H1 (cell line): ENCODE data around the gene KIAA1755. TPM values are rescaled to one million over a fixed set of nuclear protein-coding genes. Genes with fewer than 3 reads are reported as not detected.

ENCODE experiments used
- CTCF ChIA-PET: fragments of 300-600 bp; sonication (Branson Sonifier 250); formaldehyde crosslinking; loops from one replicate; lab custom pipeline; 2021; ENCODE audit not compliant: partially characterized antibody; lab: Charles Lee
- POLR2A ChIA-PET: fragments of 300-600 bp; sonication (Branson Sonifier 250); formaldehyde crosslinking; loops from one replicate; lab custom pipeline; 2021; ENCODE audit warnings: inconsistent platforms; ENCODE audit not compliant: partially characterized antibody; lab: Charles Lee
- DNase-seq, 2 experiments: peaks; one replicate each; pipeline versions ENCODE4 v3.0.0 to v3.0.0-alpha.2; 2010 to 2022; ENCODE audit warnings: low spot score in 2 of 2, low read depth in 1 of 2, mixed read lengths in 1 of 2
- FAIRE-seq: peaks from 2 replicates; lab custom pipeline; 2011; peaks lifted over from hg19 to GRCh38; lab: Jason Lieb, UNC
- H2AFZ ChIP-seq: 2 replicates; pipeline ENCODE4 v1.8.1; 2012; ENCODE audit warnings: low read length, inconsistent platforms
- H2AK5ac ChIP-seq: 2 replicates; pipeline ENCODE4 v1.6.1; 2013; ENCODE audit warnings: low read depth, low read length
- H2BK120ac ChIP-seq: replicated peaks from 2 replicates; pipeline ENCODE3; 2013; ENCODE audit warnings: low read depth, low read length, inconsistent platforms
- H2BK12ac ChIP-seq: 2 replicates; pipeline ENCODE4 v1.6.1; 2013; ENCODE audit warnings: low read depth, low read length
- H2BK15ac ChIP-seq: 2 replicates; pipeline ENCODE4 v1.6.1; 2013; ENCODE audit warnings: low read length
- H2BK20ac ChIP-seq: 2 replicates; pipeline ENCODE4 v1.6.1; 2013; ENCODE audit warnings: low read length
- H2BK5ac ChIP-seq: 2 replicates; pipeline ENCODE4 v1.6.1; 2013; ENCODE audit warnings: low read depth, low read length
- H3K14ac ChIP-seq: 2 replicates; pipeline ENCODE4 v1.6.1; 2013; ENCODE audit warnings: inconsistent platforms; ENCODE audit not compliant: insufficient read length
- H3K18ac ChIP-seq: 2 replicates; pipeline ENCODE4 v1.6.1; 2013; ENCODE audit warnings: low read length; ENCODE audit errors: extremely low read depth
- H3K23ac ChIP-seq: 2 replicates; pipeline ENCODE4 v1.6.1; 2013; ENCODE audit warnings: inconsistent platforms; ENCODE audit not compliant: insufficient read length
- H3K23me2 ChIP-seq: 2 replicates; pipeline ENCODE4 v1.6.1; 2013; ENCODE audit warnings: low read depth, low read length
- H3K27ac ChIP-seq: 2 replicates; pipeline ENCODE4 v1.6.1; 2011; ENCODE audit warnings: low read depth, low read length, inconsistent platforms
- H3K27me3 ChIP-seq, 4 experiments: replicated peaks in 1 of 4; 1 replicate in 1 of 4; 2 replicates in 3 of 4; pipeline versions ENCODE4 v1.6.1 to v1.8.1; 2011 to 2013; ENCODE audit warnings: low read length in 3 of 4, mild to moderate bottlenecking in 3 of 4, inconsistent platforms in 2 of 4, mixed read lengths in 2 of 4, moderate library complexity in 1 of 4; ENCODE audit not compliant: control insufficient read depth in 3 of 4, insufficient read depth in 3 of 4; ENCODE audit errors: extremely low read depth in 1 of 4
- H3K36me3 ChIP-seq, 4 experiments: 2 replicates each; pipeline versions ENCODE4 v1.6.1 to v1.8.1; 2011 to 2013; ENCODE audit warnings: mild to moderate bottlenecking in 4 of 4, low read length in 3 of 4, moderate library complexity in 2 of 4, control low read depth in 1 of 4, inconsistent platforms in 1 of 4; ENCODE audit not compliant: insufficient read depth in 4 of 4, control insufficient read depth in 2 of 4
- H3K4ac ChIP-seq: replicated peaks from 2 replicates; pipeline ENCODE3; 2013; ENCODE audit warnings: low read length, low read depth, mixed read lengths, inconsistent platforms; ENCODE audit not compliant: insufficient read length
- H3K4me1 ChIP-seq, 4 experiments: replicated peaks in 1 of 4; 1 replicate in 1 of 4; 2 replicates in 3 of 4; pipeline versions ENCODE4 v1.6.1 to v1.8.1; 2011 to 2013; ENCODE audit warnings: low read length in 3 of 4, inconsistent platforms in 2 of 4, mixed read lengths in 1 of 4; ENCODE audit not compliant: insufficient read depth in 4 of 4, control insufficient read depth in 3 of 4
- H3K4me2 ChIP-seq, 2 experiments: 2 replicates each; pipeline versions ENCODE4 v1.6.1 to v1.8.1; 2011 to 2013; ENCODE audit warnings: low read depth in 2 of 2, low read length in 2 of 2, control low read depth in 1 of 2, inconsistent platforms in 1 of 2, mild to moderate bottlenecking in 1 of 2; ENCODE audit not compliant: insufficient read depth in 1 of 2
- H3K4me3 ChIP-seq, 4 experiments: fragments of 200-600, 300-600 bp in 1 of 4; sonication (generic), shearing (Covaris generic), sonication (Bioruptor Twin) in 1 of 4; 2 replicates each; pipeline versions ENCODE4 v1.5.1 to v1.8.1; 2011 to 2016; ENCODE audit warnings: low read length in 4 of 4, low read depth in 3 of 4, control low read depth in 2 of 4, inconsistent platforms in 2 of 4, mild to moderate bottlenecking in 2 of 4, mixed read lengths in 1 of 4, moderate library complexity in 1 of 4; ENCODE audit not compliant: insufficient read depth in 2 of 4; ENCODE audit errors: extremely low read depth in 1 of 4
- H3K56ac ChIP-seq: replicated peaks from 2 replicates; pipeline ENCODE3; 2013; ENCODE audit warnings: low read depth, mild to moderate bottlenecking, mixed read lengths, low read length, inconsistent platforms; ENCODE audit not compliant: insufficient read length
- H3K79me1 ChIP-seq: 2 replicates; pipeline ENCODE4 v1.6.1; 2013; ENCODE audit warnings: low read depth, low read length, control low read depth
- H3K79me2 ChIP-seq, 2 experiments: 2 replicates each; pipeline versions ENCODE4 v1.6.1 to v1.8.1; 2012 to 2013; ENCODE audit warnings: low read length in 2 of 2, mild to moderate bottlenecking in 2 of 2, inconsistent platforms in 1 of 2; ENCODE audit not compliant: insufficient read depth in 2 of 2, control insufficient read depth in 1 of 2
- H3K9ac ChIP-seq, 4 experiments: replicated peaks in 1 of 4; 1 replicate in 1 of 4; 2 replicates in 3 of 4; pipeline versions ENCODE4 v1.6.1 to v1.8.1; 2011 to 2013; ENCODE audit warnings: low read depth in 3 of 4, low read length in 3 of 4, control low read depth in 2 of 4, mild to moderate bottlenecking in 2 of 4, moderate library complexity in 2 of 4, inconsistent platforms in 1 of 4; ENCODE audit errors: extremely low read depth in 1 of 4
- H3K9me3 ChIP-seq, 2 experiments: 2 replicates each; pipeline versions ENCODE4 v1.6.1 to v1.8.1; 2012 to 2013; ENCODE audit warnings: mild to moderate bottlenecking in 2 of 2, moderate library complexity in 2 of 2, control low read depth in 1 of 2, inconsistent platforms in 1 of 2, low read depth in 1 of 2, low read length in 1 of 2, mixed read lengths in 1 of 2; ENCODE audit not compliant: insufficient read depth in 2 of 2
- H4K20me1 ChIP-seq, 2 experiments: replicated peaks in 1 of 2; 2 replicates each; pipeline versions ENCODE3 to v1.8.1; 2011 to 2013; ENCODE audit warnings: inconsistent platforms in 2 of 2, low read length in 2 of 2, mild to moderate bottlenecking in 1 of 2; ENCODE audit not compliant: insufficient read depth in 2 of 2, control insufficient read depth in 1 of 2
- H4K5ac ChIP-seq: 2 replicates; pipeline ENCODE4 v1.6.1; 2013; ENCODE audit warnings: low read length, low read depth, mixed read lengths, inconsistent platforms; ENCODE audit not compliant: insufficient read length
- H4K8ac ChIP-seq: 2 replicates; pipeline ENCODE4 v1.8.0; 2013; ENCODE audit warnings: mild to moderate bottlenecking, moderate library complexity, low read length, inconsistent platforms; ENCODE audit not compliant: insufficient read depth; ENCODE audit errors: extremely low read depth
- H4K91ac ChIP-seq: replicated peaks from 2 replicates; pipeline ENCODE3; 2013; ENCODE audit warnings: low read length, mixed read lengths, inconsistent platforms; ENCODE audit not compliant: insufficient read length
- KDM4A ChIP-seq: IDR thresholded peaks from one replicate; pipeline ENCODE4 v1.7.1; 2012; ENCODE audit warnings: low read depth, mild to moderate bottlenecking, moderate library complexity, low read length, inconsistent platforms; ENCODE audit not compliant: severe bottlenecking
- NANOG ChIP-seq: IDR thresholded peaks from 2 replicates; pipeline ENCODE4 v1.6.1; 2011; ENCODE audit warnings: low read length, low read depth, mild to moderate bottlenecking, inconsistent platforms; ENCODE audit not compliant: insufficient read depth, poor library complexity, severe bottlenecking
- TAF7 ChIP-seq: optimal IDR thresholded peaks from 2 replicates; pipeline ENCODE3; 2011; ENCODE audit warnings: low read depth, mild to moderate bottlenecking, inconsistent platforms, low read length, moderate library complexity, borderline replicate concordance
- WGBS, 2 experiments: shearing (Covaris generic) in 1 of 2; methylation state at CpG; one replicate each; pipeline versions ENCODE4 v1.1.6 to v1.1.7; 2013 to 2015; ENCODE audit warnings: low lambda C conversion rate in 2 of 2, mixed read lengths in 2 of 2, inconsistent platforms in 1 of 2, low coverage in 1 of 2, missing lambda C conversion rate in 1 of 2; ENCODE audit not compliant: insufficient replicate concordance in 2 of 2, insufficient coverage in 1 of 2, insufficient read length in 1 of 2; ENCODE audit errors: extremely low coverage in 1 of 2, missing lambda C conversion rate in 1 of 2; 5-methylcytosine and 5-hydroxymethylcytosine counted together
- polyA plus RNA-seq, 7 experiments: library from polyadenylated mRNA; depleted of rRNA in 3 of 7; stranded (reverse) in 5 of 7; unstranded in 2 of 7; fragments of >200 nt in 5 of 7; fragments of 200-250 nt in 2 of 7; gene quantifications; 1 replicate in 5 of 7; 2 replicates in 1 of 7; 4 replicates in 1 of 7; pipeline versions ENCODE4 v1.2.1 to v1.2.3, GENCODE V29; 2011 to 2013; ENCODE audit warnings: missing spikeins in 2 of 7, mixed read lengths in 2 of 7
- total RNA-seq: library from RNA; stranded (reverse); fragmentation: NEBNext Ultra II Directional; extraction: Animal tissue kit (Norgen Biotek cat#: 25700); gene quantifications from 2 replicates; pipeline ENCODE4 v1.2.1, GENCODE V29; 2021

The KIAA1755 gene
- total and polyA plus RNA-seq, 2 of the 8 experiments (the other 6 are each of a cell fraction or from before 2014, with no cell fraction given), result 0.23 TPM; not detected in 1

GRCh38 chr20:38202982-38203293 is 57.6 kb downstream of the KIAA1755 start:
- H3K56ac ChIP-seq, result no peak overlapping the region
- H3K23me2 ChIP-seq, result no peaks in the 10 kb centered on the region
- 87% methylated on average over 8 of the region's 8 CpGs; no CpG with 5 or more reads in 1 of the 2 experiments for WGBS, 2 experiments
- no peak overlapping the region for H2BK15ac ChIP-seq
- no peaks in the 10 kb centered on the region for H3K36me3 ChIP-seq
- no peak overlapping the region for H3K23ac ChIP-seq
- H4K5ac ChIP-seq, result no peak overlapping the region
- H3K9me3 ChIP-seq, result no peaks in the 10 kb centered on the region
- H3K14ac ChIP-seq, result no peak overlapping the region
- no peak overlapping the region for H3K9ac ChIP-seq
- no peak overlapping the region for H2BK12ac ChIP-seq
- no peak overlapping the region for H3K27ac ChIP-seq
- H2BK20ac ChIP-seq, result no peak overlapping the region
- no peak overlapping the region for H4K8ac ChIP-seq
- H3K18ac ChIP-seq, result no peak overlapping the region
- no peaks in the 10 kb centered on the region for H4K20me1 ChIP-seq
- no peaks in the 10 kb centered on the region for H3K27me3 ChIP-seq
- H3K4me3 ChIP-seq, result no peak overlapping the region
- no peak overlapping the region for H3K4ac ChIP-seq
- TF ChIP-seq NANOG (no peak), KDM4A (no peak), TAF7 (no peak)
- TF ChIP-seq, all 59 proteins: peak for 0
- POLR2A ChIA-PET, result no interaction called here
- no peak overlapping the region for H2BK120ac ChIP-seq
- no peaks in the 10 kb centered on the region for H3K79me1 ChIP-seq
- no peak overlapping the region for H2AFZ ChIP-seq
- DNase-seq, result no peak
- H3K79me2 ChIP-seq, result no peaks in the 10 kb centered on the region
- H2AK5ac ChIP-seq, result no peak overlapping the region
- CTCF ChIA-PET, result interaction anchor here (0.6 to 3.5 kb wide), 9 partner anchors 8 to 145 kb away, joined by 3 to 22 read pairs (median 5); partner anchors contain the start of gene TGM2
- no peak for FAIRE-seq
- no peak overlapping the region for H3K4me2 ChIP-seq
- no peak overlapping the region for H2BK5ac ChIP-seq
- H3K4me1 ChIP-seq, result no peaks in the 10 kb centered on the region
- H4K91ac ChIP-seq, result no peak overlapping the region
